DMS53 treated with DMSO at 0.1 percent for 48 hours (cell line): Measurements from ENCODE around the gene DDN.
A peak's percentile ranks its signal among the peaks of the same experiment; 100 is the strongest.

Source experiments
- DNase-seq: peaks from one replicate; lab custom pipeline; 2025; ENCODE audit not compliant: unreplicated experiment; lab: John Stamatoyannopoulos, UW

The DDN gene

GRCh38 chr12:49014547-49014946, 15.4 kb upstream of the DDN start:
- no peak for DNase-seq

GRCh38 chr12:49013428-49013827, 14.3 kb upstream of the DDN start:
- DNase-seq: no peak

GRCh38 chr12:49012739-49013138, 13.6 kb upstream of the DDN start:
- DNase-seq: no peak

GRCh38 chr12:49010092-49010668, 11.0 kb upstream of the DDN start:
- DNase-seq: no peak

- no peak for DNase-seq
These were observed 9.8 kb upstream of the DDN start for GRCh38 chr12:49008943-49009342.

- no peak for DNase-seq
These were observed 1.2 kb upstream of the DDN start for GRCh38 chr12:49000346-49000745.

GRCh38 chr12:48998497-48999353, 450 bp downstream of the DDN start:
- no peak for DNase-seq

GRCh38 chr12:48997719-48998496, 1.3 kb downstream of the DDN start:
- peak; percentile 45 for DNase-seq

- peak; percentile 70 for DNase-seq
These were observed 2.1 kb downstream of the DDN start for GRCh38 chr12:48996794-48997718.

GRCh38 chr12:48995086-48995879, 3.9 kb downstream of the DDN start:
- peak; percentile 73 for DNase-seq

- DNase-seq: no peak
These were observed 4.7 kb downstream of the DDN start for GRCh38 chr12:48994224-48995085.

GRCh38 chr12:48993787-48994186, 5.4 kb downstream of the DDN start:
- DNase-seq: no peak

GRCh38 chr12:48991247-48992050, 7.7 kb downstream of the DDN start:
- no peak for DNase-seq

GRCh38 chr12:48990552-48990951, 8.6 kb downstream of the DDN start:
- DNase-seq: peak; percentile 68

GRCh38 chr12:48988030-48988649, 11.0 kb downstream of the DDN start:
- peak; percentile 54 for DNase-seq

- no peak for DNase-seq
These were observed 12.4 kb downstream of the DDN start for GRCh38 chr12:48986720-48987291.

GRCh38 chr12:48985901-48986300, 13.3 kb downstream of the DDN start:
- DNase-seq: no peak
